HAP-1 (cell line): ENCODE data around the gene LRRC27.

Experiments
- DNase-seq, 2 experiments: peaks; one replicate each; pipeline ENCODE4 v3.0.0-alpha.2; 2016 to 2020; ENCODE audit warnings: low spot score in 2 of 2
- H3K27me3 ChIP-seq: fragments of 250-450 bp; sonication (Bioruptor Pico); 2 replicates; pipeline ENCODE4 v1.5.1; 2020; ENCODE audit warnings: low read depth, mild to moderate bottlenecking, moderate library complexity
- H3K36me3 ChIP-seq: fragments of 250-450 bp; sonication (Bioruptor Pico); replicated peaks from 2 replicates; pipeline ENCODE4 v1.5.1; 2020; ENCODE audit warnings: mild to moderate bottlenecking
- H3K4me1 ChIP-seq: fragments of 250-450 bp; sonication (Bioruptor Pico); 2 replicates; pipeline ENCODE4 v1.5.1; 2020; ENCODE audit warnings: mild to moderate bottlenecking
- H3K4me3 ChIP-seq: fragments of 250-450 bp; sonication (Bioruptor Pico); 2 replicates; pipeline ENCODE4 v1.5.1; 2020; ENCODE audit warnings: mild to moderate bottlenecking, moderate library complexity
- H3K9me3 ChIP-seq: fragments of 250-450 bp; sonication (Bioruptor Pico); 2 replicates; pipeline ENCODE4 v1.5.1; 2020; ENCODE audit warnings: mild to moderate bottlenecking, moderate library complexity
- in situ Hi-C: fragments of 300-500 bp; cut with MboI; formaldehyde crosslinking; loops from 3 replicates; pipeline ENCODE4 v1.14.3; 2020; ENCODE audit warnings: low sequenced_read_pairs, inconsistent platforms, mixed read lengths

LRRC27 gene

DNA sequence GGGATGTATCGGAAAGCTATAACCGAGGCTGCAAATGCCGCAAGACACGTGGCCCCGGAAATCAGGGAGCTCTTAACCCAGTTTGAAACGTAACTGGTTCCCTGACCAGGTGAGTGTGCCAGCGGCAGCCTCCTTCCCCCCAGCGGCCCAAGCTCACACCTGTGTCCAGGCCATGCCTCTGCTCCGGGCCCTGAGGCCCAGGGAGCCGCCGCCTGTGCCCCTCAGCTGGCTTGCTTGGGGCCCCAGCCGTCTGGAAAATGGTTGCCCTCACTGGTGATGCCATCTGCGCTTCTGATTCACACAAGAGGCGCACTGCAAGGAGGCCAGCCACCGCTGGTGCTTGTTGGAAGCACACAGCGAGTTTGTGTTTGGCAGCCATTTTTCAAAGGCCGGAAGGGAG is 74.2 kb downstream of the LRRC27 start:
- H3K4me1 ChIP-seq, result no peaks in the 10 kb centered on the region
- in situ Hi-C loops, result no loop called here

DNA sequence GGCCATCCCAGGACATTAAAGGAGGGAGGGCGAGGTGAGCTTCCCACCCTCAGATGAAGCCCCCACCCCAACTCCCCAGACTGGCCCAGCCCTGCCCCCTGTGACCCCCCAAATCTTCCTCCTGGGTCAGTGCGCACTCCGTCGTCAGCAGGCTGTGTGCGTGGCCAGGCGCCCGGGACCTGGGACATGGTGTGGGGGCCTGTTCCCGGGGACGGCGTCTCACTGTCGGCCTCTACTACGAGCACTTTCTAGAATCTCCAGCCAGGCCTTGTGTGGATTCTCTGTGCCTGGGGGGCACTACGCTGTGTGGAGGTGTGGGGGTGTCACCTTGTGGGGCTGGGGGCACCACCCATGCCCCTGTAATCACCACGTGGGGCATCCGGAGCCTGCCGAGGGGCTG is 74.8 kb downstream of the LRRC27 start:
- in situ Hi-C loops, result no loop called here
- H3K9me3 ChIP-seq, result no peaks in the 10 kb centered on the region
- H3K4me1 ChIP-seq, result no peaks in the 10 kb centered on the region
- H3K27me3 ChIP-seq, result no peaks in the 10 kb centered on the region
- H3K36me3 ChIP-seq, result peaks cover 23% of the 10 kb centered on the region
- no peak for DNase-seq
- H3K4me3 ChIP-seq, result no peak overlapping the region

More for the DNA sequence above, 74.2 kb downstream of the LRRC27 start:
- peaks cover 23% of the 10 kb centered on the region for H3K36me3 ChIP-seq
- no peak overlapping the region for H3K4me3 ChIP-seq
- no peak for DNase-seq
- H3K27me3 ChIP-seq, result no peaks in the 10 kb centered on the region
- no peaks in the 10 kb centered on the region for H3K9me3 ChIP-seq

DNA sequence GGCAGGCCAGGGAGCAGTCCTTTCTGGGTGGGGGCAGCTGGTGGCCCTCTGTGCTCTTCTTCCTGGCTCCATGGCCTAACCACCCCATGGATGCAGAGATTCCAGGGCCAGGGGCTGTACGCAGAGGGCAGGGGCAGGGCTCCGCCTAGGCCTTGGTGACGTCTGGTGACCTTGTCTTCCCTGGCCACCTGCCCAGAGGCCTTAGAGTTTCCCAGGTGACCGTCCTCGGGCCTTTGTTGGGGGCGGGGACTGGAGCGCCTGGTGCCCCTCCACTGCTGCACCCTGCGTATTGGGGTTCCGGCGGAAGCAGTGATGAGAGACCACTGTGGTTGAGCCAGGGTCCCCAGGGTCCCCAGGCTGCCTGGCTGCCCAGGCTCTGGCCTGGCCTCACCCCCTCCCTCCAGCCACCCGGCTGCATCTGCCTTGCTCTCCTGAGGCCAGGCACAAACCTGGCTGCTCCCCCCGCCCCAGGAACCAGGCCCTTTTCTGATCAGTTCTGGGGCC is 75.3 kb downstream of the LRRC27 start:
- DNase-seq, result no peak
- Histone ChIP-seq H3K27me3 (no peaks in the 10 kb centered on the region), H3K4me3 (no peak overlapping the region), H3K4me1 (no peaks in the 10 kb centered on the region), H3K36me3 (peaks cover 23% of the 10 kb centered on the region), H3K9me3 (no peaks in the 10 kb centered on the region)
- in situ Hi-C loops, result no loop called here

DNA sequence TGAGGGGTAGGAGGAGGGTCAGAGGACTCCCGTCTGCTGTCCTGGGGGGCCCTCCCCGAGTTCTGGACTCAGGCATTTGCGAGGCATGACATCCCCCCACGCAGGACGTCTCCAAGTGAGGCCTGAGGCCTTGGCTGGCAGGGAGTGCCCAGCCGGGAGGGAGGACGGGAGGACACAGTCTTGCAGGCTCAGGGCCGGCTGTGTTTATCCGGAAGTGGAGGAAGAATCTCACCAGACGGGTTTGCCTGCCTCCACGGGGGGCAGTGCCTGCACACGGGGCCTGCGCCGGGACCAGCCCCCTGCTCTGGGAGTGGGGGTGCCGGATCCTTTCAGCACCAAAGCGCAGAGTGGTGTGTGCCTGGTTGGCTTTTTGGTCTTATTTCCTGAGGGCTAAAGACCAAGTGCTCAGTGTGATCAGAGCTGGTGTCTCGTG is 75.9 kb downstream of the LRRC27 start:
- H3K9me3 ChIP-seq, result no peaks in the 10 kb centered on the region
- peaks cover 23% of the 10 kb centered on the region for H3K36me3 ChIP-seq
- no peaks in the 10 kb centered on the region for H3K27me3 ChIP-seq
- no peaks in the 10 kb centered on the region for H3K4me1 ChIP-seq
- in situ Hi-C loops, result no loop called here
- no peak for DNase-seq
- no peak overlapping the region for H3K4me3 ChIP-seq

DNA sequence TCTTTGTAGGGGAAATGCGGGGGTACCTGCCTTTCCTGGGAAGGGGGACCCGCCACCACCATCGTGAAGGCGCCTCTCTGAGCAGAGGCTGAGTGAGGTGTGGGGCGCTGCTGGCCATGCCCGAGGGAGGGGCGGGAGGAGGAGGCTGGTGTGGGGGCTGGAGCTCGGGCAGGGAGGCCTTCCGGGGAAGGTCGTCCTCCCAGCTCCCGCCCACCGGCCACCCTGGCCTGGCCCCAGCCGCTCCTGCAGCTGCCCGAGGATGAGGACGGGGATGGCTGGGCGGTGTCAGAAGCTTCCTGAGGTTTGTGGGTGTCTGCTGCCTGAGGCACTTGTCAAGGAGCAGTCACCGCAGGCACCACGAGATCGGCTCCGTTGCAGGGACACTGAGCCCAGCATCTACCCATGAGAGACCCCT is 76.4 kb downstream of the LRRC27 start:
- Histone ChIP-seq H3K27me3 (no peaks in the 10 kb centered on the region), H3K9me3 (no peaks in the 10 kb centered on the region), H3K36me3 (peaks cover 23% of the 10 kb centered on the region), H3K4me3 (no peak overlapping the region), H3K4me1 (no peaks in the 10 kb centered on the region; the same call in 1 of the 2 replicates)
- in situ Hi-C loops, result no loop called here
- no peak for DNase-seq

- Histone ChIP-seq H3K36me3 (peaks cover 23% of the 10 kb centered on the region), H3K9me3 (no peaks in the 10 kb centered on the region), H3K27me3 (no peaks in the 10 kb centered on the region), H3K4me1 (no peaks in the 10 kb centered on the region; the same call in 1 of the 2 replicates), H3K4me3 (no peak overlapping the region)
- DNase-seq, result no peak
- in situ Hi-C loops, result no loop called here
Observed at GRCh38 chr10:132408823-132409666, 77.1 kb downstream of the LRRC27 start.

DNA sequence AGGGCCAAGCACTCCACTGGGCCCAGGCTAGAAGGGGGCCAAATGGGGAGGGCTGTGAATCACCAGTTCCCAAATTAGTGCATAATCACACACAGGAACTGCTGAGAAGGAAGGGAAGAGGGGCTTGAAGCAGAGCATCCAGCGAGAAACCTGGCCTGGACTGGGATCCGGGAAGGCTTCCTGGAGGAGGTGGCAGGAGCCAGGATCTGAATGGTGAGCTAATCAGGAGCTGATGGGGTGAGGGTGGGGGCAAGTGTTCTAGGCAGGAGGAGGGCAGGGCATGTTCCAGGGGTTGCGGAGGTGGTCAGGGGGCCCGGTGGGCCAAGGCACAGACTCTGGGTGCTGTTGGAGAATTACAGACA is 77.7 kb downstream of the LRRC27 start:
- no peak for DNase-seq
- H3K36me3 ChIP-seq, result peaks cover 23% of the 10 kb centered on the region
- in situ Hi-C loops, result no loop called here
- no peaks in the 10 kb centered on the region for H3K9me3 ChIP-seq
- no peaks in the 10 kb centered on the region; the same call in 1 of the 2 replicates for H3K4me1 ChIP-seq
- no peak overlapping the region for H3K4me3 ChIP-seq
- H3K27me3 ChIP-seq, result no peaks in the 10 kb centered on the region

- no peak overlapping the region for H3K4me3 ChIP-seq
- in situ Hi-C loops, result no loop called here
- no peaks in the 10 kb centered on the region; the same call in 1 of the 2 replicates for H3K4me1 ChIP-seq
- DNase-seq, result no peak
- peaks cover 20% of the 10 kb centered on the region for H3K36me3 ChIP-seq
- no peaks in the 10 kb centered on the region for H3K9me3 ChIP-seq
- H3K27me3 ChIP-seq, result no peaks in the 10 kb centered on the region
Observed at GRCh38 chr10:132410056-132410778, 78.2 kb downstream of the LRRC27 start.

DNA sequence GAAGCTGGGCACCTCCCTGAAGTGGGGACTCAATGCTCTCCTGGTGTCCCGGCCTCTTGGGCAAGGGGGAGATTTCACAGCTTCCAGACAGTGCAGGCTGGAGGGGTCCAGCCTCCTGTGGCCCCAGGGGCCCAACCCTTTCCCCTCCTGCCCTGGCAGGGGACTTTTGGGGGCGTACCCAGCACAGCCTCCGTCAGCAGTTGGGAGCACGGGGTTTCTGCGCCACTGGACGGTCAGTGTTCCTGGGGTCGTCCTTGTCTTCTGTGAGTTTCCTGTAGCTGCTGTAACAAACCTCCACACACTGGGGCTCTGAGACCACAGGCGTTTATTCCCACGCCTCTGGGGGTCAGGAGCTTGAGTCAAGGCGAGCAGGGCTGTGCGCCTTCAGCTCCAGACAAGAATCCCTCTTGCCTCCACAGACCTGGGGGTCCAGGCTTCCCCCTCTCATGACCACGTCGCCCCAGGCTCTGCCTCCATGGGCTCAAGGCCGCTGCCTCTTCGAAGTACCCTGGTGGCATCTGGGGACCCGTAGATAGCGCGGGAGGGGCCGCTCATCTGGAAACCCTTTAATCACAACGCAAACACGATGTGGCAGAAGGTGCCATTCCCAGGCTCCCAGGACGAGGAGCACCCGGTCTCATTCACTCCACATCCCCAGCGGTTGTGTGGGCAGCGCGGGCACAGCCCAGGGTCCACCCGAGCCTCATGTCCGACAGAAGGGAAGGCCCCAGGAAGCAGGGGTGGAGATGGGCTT is 79.0 kb downstream of the LRRC27 start:
- no peaks in the 10 kb centered on the region for H3K27me3 ChIP-seq
- no peaks in the 10 kb centered on the region for H3K9me3 ChIP-seq
- in situ Hi-C loops, result no loop called here
- no peak for DNase-seq
- H3K4me3 ChIP-seq, result no peak overlapping the region
- H3K4me1 ChIP-seq, result no peaks in the 10 kb centered on the region; the same call in 1 of the 2 replicates
- peaks cover 12% of the 10 kb centered on the region for H3K36me3 ChIP-seq

DNA sequence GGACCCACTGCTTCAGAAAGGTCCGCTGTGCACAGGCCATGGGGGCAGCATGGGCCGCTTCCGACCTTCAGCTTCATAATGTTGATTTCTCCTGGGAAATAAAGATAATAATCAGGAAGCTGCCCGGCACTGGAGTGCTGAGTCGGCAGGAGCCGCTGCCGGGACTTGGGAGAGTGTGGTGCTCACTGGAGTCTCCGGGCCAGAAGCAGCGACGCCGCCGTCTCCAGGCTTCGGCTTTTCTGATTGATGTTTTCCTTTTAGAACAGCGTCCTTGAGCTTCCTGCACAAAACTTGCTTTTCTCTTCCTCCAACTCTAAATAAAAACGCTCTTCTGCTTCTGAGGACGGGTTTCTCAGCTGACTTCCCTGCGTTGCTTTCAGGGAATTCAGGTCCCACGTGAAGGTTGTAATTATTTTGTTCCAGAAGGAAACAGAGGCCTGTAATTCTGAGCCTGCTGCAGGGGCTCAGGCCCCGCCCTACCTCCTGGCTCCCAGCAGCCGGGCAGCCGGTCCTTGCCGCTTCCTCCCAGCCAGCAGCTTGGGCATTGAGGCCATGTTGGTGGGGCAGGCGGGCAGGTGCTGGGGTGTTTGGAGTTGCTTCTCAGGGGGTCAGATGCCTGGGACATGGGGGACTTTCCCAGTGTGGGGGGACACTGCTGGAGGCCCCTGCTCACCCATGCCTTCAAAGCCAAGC is 79.7 kb downstream of the LRRC27 start:
- Histone ChIP-seq H3K27me3 (no peaks in the 10 kb centered on the region), H3K9me3 (no peaks in the 10 kb centered on the region), H3K36me3 (peaks cover 7% of the 10 kb centered on the region), H3K4me3 (no peak overlapping the region), H3K4me1 (no peaks in the 10 kb centered on the region; the same call in 1 of the 2 replicates)
- DNase-seq, result no peak
- in situ Hi-C loops, result no loop called here

DNA sequence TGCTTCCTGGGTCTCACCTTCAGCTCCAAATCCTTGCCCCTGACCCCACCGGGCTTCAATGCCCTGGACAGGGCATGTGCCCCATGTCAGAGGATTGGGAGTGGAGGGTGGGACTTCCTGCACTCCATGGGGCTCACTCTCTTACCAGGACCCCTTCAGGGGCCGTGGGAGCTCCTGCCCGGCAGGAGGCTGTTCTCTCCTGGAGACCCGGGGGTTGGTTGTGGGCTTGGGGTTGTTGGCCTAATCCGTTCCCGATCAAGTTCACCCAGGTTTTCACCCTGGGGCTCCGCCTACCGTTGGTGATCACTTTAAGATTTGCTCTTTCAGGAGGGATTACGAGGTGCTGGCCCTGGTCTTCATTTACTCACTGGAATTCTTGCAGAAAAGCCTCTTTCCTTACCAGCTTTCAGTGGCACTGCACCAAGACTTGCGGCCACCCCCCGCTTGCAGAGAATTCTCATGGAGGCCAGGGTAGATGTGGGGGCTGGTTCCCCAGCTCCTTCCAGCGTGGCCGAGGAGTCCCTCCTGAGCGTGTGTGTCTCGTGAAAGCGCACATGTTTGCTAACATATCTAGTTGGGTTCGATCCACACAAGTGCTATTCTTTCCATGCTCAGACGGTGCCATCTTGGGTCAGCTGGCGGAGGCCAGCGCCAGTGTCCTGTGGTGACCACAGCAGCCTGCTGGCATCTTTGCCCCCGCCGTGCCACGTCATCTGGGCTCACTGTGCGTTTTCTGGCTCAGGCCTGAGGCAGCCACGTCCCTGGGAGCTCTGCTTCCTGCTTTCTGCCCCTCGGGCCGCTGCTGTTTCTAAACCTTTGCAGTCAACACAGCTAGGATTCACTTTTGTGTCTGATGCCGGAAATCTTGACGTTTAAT is 80.6 kb downstream of the LRRC27 start:
- in situ Hi-C loops, result no loop called here
- no peak for DNase-seq
- Histone ChIP-seq H3K36me3 (no peaks in the 10 kb centered on the region; the same call in none of the 2 replicates), H3K4me1 (no peaks in the 10 kb centered on the region; the same call in 1 of the 2 replicates), H3K27me3 (no peaks in the 10 kb centered on the region), H3K9me3 (no peaks in the 10 kb centered on the region), H3K4me3 (no peak overlapping the region)
